ENCODE measurements around the gene CAND2. TPM values are rescaled to one million over a fixed set of nuclear protein-coding genes. Genes with fewer than 3 reads are reported as not detected.
"Not testable (repeated sequence)": the region's sequence is repeated elsewhere in the genome, so short reads cannot be mapped to it uniquely, and the experiment has no call there.

CAND2 gene
- total RNA-seq, 1 experiment from 2014 or later: 16.7 TPM

DNA sequence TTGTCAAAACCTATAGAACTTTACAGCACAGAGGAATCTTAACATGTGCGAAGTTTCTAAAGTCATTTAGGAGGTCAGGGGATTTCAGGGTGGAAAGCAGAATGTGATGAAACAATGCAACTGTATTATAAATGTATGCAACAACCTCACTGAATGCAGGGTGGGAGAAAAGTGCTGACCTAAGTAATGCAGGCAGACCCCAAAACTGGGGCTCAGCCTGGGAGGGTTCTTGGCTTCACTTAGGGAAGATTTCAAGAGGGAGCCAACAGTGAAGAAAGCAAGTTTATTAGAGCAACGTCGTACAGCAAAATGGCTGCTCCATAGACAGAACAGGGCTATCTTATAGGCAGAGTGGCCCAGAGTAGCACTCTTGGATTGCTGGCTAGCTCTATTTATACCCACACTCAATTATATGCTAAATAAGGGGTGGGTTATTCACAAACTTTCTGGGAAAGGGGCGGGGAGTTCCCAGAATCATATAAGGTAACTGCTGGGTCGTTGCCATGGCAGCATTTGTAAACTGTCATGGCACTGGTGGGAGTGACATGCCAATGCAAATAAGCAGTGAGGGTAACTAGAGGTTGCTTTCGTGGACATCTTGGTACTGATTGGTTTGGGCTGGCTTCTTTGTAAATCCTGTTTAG, 14.2 kb upstream of the CAND2 start:
- H3K4me3 ChIP-seq (ENCODE audit: insufficient read depth, low read depth, low read length): no peak overlapping the region

DNA sequence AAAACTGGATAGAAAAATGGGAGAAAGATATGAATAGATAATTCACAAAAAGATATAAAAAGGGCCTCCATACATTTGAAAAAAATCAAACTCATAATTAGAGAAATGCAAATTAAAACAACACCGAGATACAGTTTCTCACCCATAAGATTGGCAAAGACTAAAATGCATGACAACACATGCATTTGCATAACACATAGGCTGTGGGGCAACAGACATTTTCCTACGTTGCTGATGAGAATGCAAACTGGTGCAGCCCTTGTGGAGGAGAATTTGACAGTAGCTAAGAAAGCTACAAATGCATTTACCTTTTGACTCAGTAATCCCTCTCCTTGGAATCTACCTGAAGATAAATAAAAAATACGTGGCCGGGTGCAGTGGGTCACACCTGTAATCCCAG, 11.4 kb upstream of the CAND2 start:
- DNase-seq: peak; percentile 36

More for the DNA sequence above, 14.2 kb upstream of the CAND2 start:
- no peaks in the 10 kb centered on the region for H3K36me3 ChIP-seq (replicated peaks; ENCODE audit: control insufficient read depth, insufficient read depth, low read length)
- no peaks in the 10 kb centered on the region for H3K27me3 ChIP-seq (ENCODE audit: control insufficient read depth, insufficient read depth, low read length)
- DNase-seq: peak; percentile 61

DNA sequence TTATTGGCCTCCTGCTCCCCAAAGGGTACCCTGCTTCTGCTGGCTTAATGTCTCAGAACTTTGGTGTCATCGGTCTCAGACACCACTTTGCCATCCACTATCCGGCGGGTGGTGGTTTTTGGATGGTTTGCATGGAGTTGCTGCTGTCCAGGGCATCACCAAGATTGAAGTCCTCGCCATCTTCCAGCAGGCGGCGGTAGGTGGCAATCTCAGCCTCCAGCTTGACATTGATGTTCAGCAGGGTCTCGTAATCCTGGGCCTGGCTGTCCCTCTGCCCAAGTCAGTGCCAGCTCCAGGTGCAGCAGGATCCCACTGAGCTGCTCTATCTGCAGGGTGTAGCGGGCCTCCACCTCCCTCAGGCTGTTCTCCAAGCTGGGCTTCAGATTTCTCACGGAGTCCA, 9.1 kb upstream of the CAND2 start:
- not testable (repeated sequence) for H3K4me3 ChIP-seq (ENCODE audit: insufficient read depth, low read depth, low read length); H3K36me3 ChIP-seq (replicated peaks; ENCODE audit: control insufficient read depth, insufficient read depth, low read length); H3K27me3 ChIP-seq (ENCODE audit: control insufficient read depth, insufficient read depth, low read length)
- peak; percentile 52 for DNase-seq

More for the DNA sequence above, 11.4 kb upstream of the CAND2 start:
- Histone ChIP-seq H3K27me3 (ENCODE audit: control insufficient read depth, insufficient read depth, low read length) (no peaks in the 10 kb centered on the region), H3K36me3 (replicated peaks; ENCODE audit: control insufficient read depth, insufficient read depth, low read length) (no peaks in the 10 kb centered on the region), H3K4me3 (ENCODE audit: insufficient read depth, low read depth, low read length) (no peak overlapping the region)

DNA sequence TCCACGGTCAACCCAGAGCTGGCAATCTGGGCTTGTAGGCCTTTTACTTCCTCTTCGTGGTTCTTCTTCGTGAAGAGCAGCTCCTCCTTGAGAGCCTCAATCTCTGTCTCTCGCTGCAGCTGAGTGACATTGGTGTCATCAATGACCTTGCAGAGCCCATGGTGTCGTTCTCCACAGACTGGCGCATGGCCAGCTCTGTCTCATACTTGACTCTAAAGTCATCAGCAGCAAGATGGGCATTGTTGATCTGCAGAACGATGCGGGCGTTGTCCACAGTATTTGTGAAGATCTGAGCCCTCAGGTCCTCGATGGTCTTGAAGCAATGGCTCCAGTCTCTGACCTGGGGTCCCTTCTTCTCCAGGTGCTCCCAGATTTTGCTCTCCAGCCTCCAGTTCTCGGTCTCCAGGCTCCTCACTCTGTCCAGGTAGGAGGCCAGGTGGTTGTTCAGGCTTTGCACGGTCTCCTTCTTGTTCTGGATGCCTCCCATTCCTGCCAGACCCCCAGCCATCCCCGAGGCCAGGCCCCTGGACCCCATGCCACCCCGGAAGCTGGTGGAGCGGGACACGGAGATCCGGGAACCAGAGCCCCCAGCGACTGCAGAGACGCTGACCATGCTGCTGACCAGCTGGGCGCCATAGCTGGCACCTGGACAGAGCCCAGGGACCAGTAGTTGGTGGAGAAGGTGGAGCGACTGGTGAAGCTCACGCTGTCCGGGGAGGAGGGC, 8.4 kb upstream of the CAND2 start:
- not testable (repeated sequence) for H3K4me3 ChIP-seq (ENCODE audit: insufficient read depth, low read depth, low read length); H3K27me3 ChIP-seq (ENCODE audit: control insufficient read depth, insufficient read depth, low read length); DNase-seq; H3K36me3 ChIP-seq (replicated peaks; ENCODE audit: control insufficient read depth, insufficient read depth, low read length)

DNA sequence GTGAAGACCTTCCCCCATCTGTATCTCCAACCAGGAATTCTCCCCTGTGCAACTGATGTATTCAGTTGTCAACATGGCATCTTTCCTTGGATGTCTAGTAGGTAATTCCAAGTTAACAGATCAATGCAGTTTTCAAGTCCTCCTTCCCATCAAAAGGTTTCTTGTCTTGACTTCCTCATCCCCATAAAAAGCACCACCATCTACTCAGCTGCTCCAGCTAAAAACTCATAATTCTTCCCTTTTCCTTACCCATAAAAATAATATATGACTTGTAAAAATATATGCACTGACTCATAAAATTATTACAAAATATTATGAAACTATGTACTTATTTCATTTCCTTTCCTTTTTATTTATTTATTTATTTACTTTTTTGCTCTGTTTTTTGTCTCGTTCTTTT, 5.0 kb upstream of the CAND2 start:
- Histone ChIP-seq H3K27me3 (ENCODE audit: control insufficient read depth, insufficient read depth, low read length) (no peaks in the 10 kb centered on the region; the same call in 1 of the 2 replicates), H3K36me3 (replicated peaks; ENCODE audit: control insufficient read depth, insufficient read depth, low read length) (no peaks in the 10 kb centered on the region), H3K4me3 (ENCODE audit: insufficient read depth, low read depth, low read length) (no peak overlapping the region)
- DNase-seq: no peak

DNA sequence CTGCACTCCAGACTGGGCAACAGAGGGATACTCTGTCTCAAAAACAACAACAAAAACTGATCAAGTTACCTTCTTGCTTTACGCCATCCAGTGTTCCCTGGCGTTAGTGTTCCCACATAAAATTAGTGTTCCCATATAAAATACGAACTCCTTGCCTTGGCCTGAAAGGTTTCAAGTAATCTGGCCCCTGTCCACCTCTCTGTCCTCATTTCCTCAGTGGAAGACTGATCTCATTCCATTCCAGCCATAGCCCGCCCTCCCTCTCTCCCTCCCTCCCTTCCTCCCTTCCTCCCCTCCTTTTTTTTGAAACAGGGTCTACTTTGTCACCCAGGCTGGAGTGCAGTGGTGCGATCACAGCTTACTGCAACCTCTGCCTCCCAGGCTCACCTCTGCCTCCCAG, 2.8 kb upstream of the CAND2 start:
- no peak for DNase-seq
- H3K4me3 ChIP-seq (ENCODE audit: insufficient read depth, low read depth, low read length): no peak overlapping the region
- no peaks in the 10 kb centered on the region for H3K36me3 ChIP-seq (replicated peaks; ENCODE audit: control insufficient read depth, insufficient read depth, low read length)
- no peaks in the 10 kb centered on the region; the same call in 1 of the 2 replicates for H3K27me3 ChIP-seq (ENCODE audit: control insufficient read depth, insufficient read depth, low read length)

DNA sequence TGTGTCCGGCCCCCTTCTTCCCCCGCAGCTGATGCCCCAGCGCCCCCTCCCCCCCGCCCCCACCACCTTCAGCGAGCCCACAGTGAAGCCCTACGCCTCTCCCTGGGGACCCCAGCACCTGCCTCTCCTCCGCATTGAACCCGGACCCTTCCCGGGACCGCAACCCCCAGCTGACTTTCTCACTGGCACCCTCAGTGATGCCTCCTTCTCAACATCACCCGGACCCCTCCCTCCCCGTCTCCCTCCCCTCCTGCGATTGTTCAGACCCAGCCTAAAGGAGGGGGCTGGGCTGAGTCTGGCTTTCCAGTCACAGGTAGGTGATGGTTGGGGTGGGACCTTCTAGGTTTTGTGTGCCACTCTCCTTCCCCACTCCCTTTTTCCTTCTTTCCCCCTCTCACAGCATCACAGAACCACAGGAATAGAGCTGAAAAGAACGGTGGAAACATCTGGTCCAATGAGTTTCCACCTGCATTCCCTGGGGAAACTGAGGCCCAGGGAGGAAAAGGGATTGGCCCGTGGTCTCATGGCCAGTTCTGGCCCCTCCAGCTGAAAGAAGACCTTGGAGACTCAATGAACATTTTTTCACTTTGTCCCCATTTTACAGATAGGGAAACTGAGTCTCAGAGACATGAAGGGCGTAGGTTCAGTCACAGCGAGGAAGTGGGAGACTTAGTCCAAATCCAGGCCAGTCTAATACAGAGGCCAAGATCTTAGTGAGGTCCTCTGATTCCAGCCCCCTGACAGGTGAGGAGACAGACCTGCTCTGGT, 828 bp downstream of the CAND2 start:
- no peak for DNase-seq
- no peaks in the 10 kb centered on the region for H3K36me3 ChIP-seq (replicated peaks; ENCODE audit: control insufficient read depth, insufficient read depth, low read length)
- peak overlapping the region; percentile 80 for H3K4me3 ChIP-seq (ENCODE audit: insufficient read depth, low read depth, low read length)
- H3K27me3 ChIP-seq (ENCODE audit: control insufficient read depth, insufficient read depth, low read length): no peaks in the 10 kb centered on the region; the same call in 1 of the 2 replicates

DNA sequence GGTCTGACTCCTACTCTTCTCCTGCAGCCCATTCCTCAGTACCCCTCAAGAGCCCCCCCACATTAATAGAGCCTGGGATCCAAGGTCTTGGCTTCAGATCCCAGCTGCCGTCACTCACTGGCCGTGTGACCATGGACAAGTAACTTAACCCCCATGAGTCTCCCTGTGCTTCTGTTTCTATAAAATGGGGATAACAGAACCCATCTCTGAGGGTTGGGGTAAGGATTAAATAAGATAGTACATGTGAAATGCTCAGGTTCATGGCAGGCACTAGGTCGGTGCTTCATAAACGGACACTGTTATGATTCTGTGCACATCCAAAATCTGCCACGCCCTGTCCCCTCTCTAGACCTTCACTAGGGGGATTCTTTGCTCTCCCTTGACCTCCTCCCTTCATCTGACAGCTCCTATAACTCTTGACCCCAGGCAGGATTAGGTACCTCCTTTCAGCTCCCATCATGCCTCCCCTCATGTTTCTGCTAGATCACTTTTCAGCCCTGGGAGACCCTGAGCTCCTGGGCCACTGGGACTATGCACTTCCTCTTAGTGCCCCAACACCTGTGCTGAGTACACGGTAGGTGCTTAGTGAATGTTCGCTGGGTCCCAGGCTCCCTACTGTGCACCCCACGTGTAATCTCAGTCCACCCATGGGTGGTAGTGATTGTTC, 1.5 kb downstream of the CAND2 start:
- Histone ChIP-seq H3K36me3 (replicated peaks; ENCODE audit: control insufficient read depth, insufficient read depth, low read length) (no peaks in the 10 kb centered on the region), H3K4me3 (ENCODE audit: insufficient read depth, low read depth, low read length) (no peak overlapping the region), H3K27me3 (ENCODE audit: control insufficient read depth, insufficient read depth, low read length) (no peaks in the 10 kb centered on the region; the same call in 1 of the 2 replicates)
- DNase-seq: no peak

DNA sequence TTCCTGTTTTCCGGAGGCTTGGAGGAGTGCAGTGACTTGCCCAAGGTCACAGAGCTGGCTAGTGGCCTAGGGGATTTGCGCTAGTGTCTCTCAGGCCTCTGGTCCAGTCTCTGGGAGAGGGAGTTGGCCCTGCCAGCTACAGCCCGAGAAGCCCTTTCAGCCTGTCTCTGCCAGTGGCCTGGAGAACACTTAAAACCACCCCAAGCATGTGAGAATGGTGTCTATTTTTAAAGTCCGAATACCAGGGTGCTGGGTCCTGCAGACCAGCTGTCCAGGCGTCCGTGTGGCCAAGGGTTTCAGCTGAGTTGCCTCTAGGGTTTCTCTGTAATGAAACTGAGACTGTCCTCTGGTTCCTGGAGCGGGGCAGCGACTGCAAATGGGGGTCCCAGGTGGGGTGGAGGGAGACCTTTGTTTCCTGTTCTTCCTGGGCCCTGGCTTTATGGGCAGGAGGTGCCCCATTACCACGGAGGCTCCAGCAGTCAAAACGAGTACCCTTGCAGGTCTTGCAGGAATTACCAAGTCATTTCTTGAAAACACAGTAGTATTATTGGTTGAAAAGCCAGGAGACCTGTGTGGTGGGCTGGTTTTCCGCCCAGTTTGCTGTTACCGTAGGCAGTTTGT, 2.2 kb downstream of the CAND2 start:
- no peak overlapping the region for H3K4me3 ChIP-seq (ENCODE audit: insufficient read depth, low read depth, low read length)

DNA sequence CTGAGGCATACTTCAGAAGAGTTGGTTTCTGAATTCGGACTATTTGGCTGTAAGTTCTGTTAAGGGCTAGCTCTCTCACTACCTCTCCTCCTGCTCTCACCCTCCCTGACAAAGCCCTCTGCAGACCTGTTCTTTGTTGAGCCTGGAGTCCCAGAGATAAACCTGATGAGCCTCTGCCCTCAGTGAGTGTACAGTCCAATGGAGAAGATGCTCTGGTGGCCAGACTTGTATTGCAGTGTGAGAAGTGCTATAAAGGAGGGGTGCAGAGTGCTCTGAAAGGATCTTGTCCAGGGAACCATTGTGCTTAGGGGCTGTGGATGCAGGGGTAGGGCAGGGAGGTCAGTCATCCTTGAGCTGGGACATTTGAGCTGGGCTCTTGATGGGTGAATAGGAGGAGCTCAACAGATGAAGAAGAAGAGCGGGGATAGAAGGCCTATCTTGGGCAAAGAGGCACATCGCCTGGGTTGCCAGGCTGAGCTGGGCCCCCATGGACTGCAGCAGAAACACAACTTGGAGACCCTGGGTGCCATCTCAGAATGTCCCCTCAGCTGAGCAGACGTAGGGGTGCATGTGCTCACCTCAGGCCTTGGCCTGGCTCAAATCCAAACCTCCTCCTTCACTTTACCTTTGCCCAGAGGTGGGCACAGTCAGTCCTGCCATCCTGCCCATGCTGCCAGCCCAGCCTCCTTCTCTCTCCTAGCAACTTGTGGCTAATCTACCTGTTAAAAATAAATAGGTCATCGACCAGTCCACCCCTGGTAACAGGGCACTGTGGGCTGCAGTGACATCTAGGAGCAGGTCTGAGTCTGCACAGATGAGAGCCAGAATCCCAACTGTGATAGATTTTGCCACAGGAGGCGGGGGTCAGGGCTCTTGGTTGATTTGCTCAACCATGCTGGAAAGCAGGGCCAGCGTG, 3.3 kb downstream of the CAND2 start:
- H3K4me3 ChIP-seq (ENCODE audit: insufficient read depth, low read depth, low read length): no peak overlapping the region
- no peak for DNase-seq
- peaks cover 2% of the 10 kb centered on the region for H3K36me3 ChIP-seq (replicated peaks; ENCODE audit: control insufficient read depth, insufficient read depth, low read length)
- H3K27me3 ChIP-seq (ENCODE audit: control insufficient read depth, insufficient read depth, low read length): no peaks in the 10 kb centered on the region; the same call in 1 of the 2 replicates

More for the DNA sequence above, 2.2 kb downstream of the CAND2 start:
- DNase-seq: no peak
- H3K36me3 ChIP-seq (replicated peaks; ENCODE audit: control insufficient read depth, insufficient read depth, low read length): peaks cover 1% of the 10 kb centered on the region
- no peaks in the 10 kb centered on the region; the same call in 1 of the 2 replicates for H3K27me3 ChIP-seq (ENCODE audit: control insufficient read depth, insufficient read depth, low read length)

DNA sequence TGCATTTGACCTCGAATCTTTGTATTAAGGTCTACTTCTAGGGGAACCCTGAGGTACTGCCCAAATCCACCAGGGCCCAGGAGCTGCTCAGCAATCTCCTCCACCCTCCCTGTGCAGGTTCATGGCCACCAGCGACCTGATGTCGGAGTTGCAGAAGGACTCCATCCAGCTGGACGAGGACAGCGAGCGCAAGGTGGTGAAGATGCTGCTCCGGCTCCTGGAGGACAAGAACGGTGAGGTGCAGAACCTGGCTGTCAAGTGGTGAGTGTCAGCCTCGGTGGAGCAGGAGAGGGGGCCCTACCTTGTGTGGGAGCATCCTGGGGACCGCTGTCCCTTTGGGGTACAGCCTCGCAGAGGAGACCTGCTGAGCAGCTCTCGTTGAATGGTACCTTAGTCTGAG, 6.9 kb downstream of the CAND2 start:
- Histone ChIP-seq H3K27me3 (ENCODE audit: control insufficient read depth, insufficient read depth, low read length) (no peaks in the 10 kb centered on the region), H3K36me3 (replicated peaks; ENCODE audit: control insufficient read depth, insufficient read depth, low read length) (peaks cover 3% of the 10 kb centered on the region), H3K4me3 (ENCODE audit: insufficient read depth, low read depth, low read length) (no peak overlapping the region)
- no peak for DNase-seq

DNA sequence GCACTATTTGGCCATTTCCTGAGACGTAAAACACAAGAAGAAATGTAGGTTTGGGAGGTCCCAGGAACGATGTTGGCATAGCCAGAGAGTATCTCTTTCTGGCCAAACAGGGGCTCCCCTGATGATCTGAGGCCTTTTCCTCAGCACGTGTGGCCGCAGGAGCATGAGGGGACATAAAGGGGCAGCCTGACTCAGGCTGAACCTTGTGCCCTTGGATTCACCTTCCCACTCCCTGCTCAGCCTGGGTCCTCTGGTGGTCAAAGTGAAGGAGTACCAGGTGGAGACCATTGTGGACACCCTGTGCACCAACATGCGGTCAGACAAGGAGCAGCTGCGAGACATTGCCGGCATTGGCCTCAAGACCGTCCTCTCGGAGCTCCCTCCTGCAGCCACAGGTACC, 10.6 kb downstream of the CAND2 start:
- DNase-seq: no peak
- H3K4me3 ChIP-seq (ENCODE audit: insufficient read depth, low read depth, low read length): no peak overlapping the region
- peaks cover 3% of the 10 kb centered on the region for H3K36me3 ChIP-seq (replicated peaks; ENCODE audit: control insufficient read depth, insufficient read depth, low read length)
- H3K27me3 ChIP-seq (ENCODE audit: control insufficient read depth, insufficient read depth, low read length): no peaks in the 10 kb centered on the region

DNA sequence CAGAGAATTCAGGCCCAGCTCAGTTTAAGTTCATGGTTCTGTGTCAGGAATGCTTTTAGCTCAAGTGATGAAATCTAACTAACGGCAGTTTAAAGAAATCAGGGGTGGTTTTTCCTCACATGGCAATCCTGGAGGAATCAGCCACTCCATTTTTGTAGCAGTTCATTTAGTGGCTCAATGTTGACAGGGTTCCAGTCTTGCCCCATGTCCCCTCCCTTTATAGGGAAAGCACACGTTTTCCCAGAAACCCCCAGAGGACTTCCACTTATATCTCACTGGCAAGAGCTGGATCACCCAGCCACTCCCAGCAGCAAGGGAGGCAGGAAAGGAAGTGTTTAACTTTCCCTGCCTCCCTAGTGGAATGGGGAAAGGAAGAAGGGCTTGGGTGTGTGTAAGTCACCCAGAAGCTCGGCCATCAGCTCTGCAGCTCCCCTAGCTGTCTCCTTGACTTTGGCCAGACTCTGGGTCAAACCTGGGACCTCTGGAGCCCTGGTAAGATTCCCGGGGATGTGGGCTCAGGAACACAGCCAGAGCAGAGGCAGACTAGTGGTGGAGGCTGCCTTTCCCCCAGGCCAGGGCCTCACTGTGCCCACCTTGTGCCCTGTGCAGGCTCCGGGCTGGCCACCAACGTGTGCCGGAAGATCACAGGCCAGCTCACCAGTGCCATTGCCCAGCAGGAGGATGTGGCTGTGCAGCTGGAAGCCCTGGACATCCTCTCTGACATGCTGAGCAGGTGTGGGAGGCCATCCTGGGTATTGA, 11.3 kb downstream of the CAND2 start:
- no peak for DNase-seq
- Histone ChIP-seq H3K27me3 (ENCODE audit: control insufficient read depth, insufficient read depth, low read length) (no peaks in the 10 kb centered on the region), H3K36me3 (replicated peaks; ENCODE audit: control insufficient read depth, insufficient read depth, low read length) (peaks cover 3% of the 10 kb centered on the region), H3K4me3 (ENCODE audit: insufficient read depth, low read depth, low read length) (no peak overlapping the region)
